Spleen (tissue), 11 donors: Measurements from ENCODE around the gene NTN1. TPM values are rescaled to one million over a fixed set of nuclear protein-coding genes. Genes with fewer than 3 reads are reported as not detected.
"Not testable (repeated sequence)": the region's sequence is repeated elsewhere in the genome, so short reads cannot be mapped to it uniquely, and the experiment has no call there.

Source experiments
- DNase-seq: peaks from one replicate; pipeline ENCODE4 v3.0.0-alpha.2; 2020
- H3K27ac ChIP-seq, 8 donors: fragments of 200-600 bp; sonication (generic) in 7 of 8; 1 replicate in 4 of 8; 2 replicates in 4 of 8; pipeline versions ENCODE4 v1.5.0 to v1.8.0; 2016 to 2021; ENCODE audit warnings: inconsistent platforms in 4 of 8, mild to moderate bottlenecking in 4 of 8, moderate library complexity in 1 of 8
- H3K27me3 ChIP-seq, 7 donors: fragments of 200-600 bp; sonication (generic) in 6 of 7; replicated peaks in 1 of 7; 1 replicate in 4 of 7; 2 replicates in 3 of 7; pipeline versions ENCODE4 v1.5.0 to v1.8.0; 2016 to 2021; ENCODE audit warnings: inconsistent platforms in 3 of 7, mild to moderate bottlenecking in 1 of 7
- H3K36me3 ChIP-seq, 6 donors: fragments of 200-600 bp; sonication (generic) in 5 of 6; 1 replicate in 4 of 6; 2 replicates in 2 of 6; pipeline versions ENCODE4 v1.5.0 to v1.8.0; 2016 to 2021; ENCODE audit warnings: inconsistent platforms in 2 of 6
- H3K4me1 ChIP-seq, 6 donors: fragments of 200-600 bp; sonication (generic) in 5 of 6; 1 replicate in 3 of 6; 2 replicates in 3 of 6; pipeline versions ENCODE4 v1.5.0 to v1.8.0; 2016 to 2021; ENCODE audit warnings: inconsistent platforms in 3 of 6
- H3K4me3 ChIP-seq, 8 donors: fragments of 200-600 bp; sonication (generic) in 7 of 8; 1 replicate in 4 of 8; 2 replicates in 4 of 8; pipeline versions ENCODE4 v1.5.0 to v1.8.0; 2016 to 2021; ENCODE audit warnings: inconsistent platforms in 4 of 8, mild to moderate bottlenecking in 4 of 8, moderate library complexity in 2 of 8
- H3K9me3 ChIP-seq, 8 donors: fragments of 200-600 bp; sonication (generic) in 7 of 8; 1 replicate in 4 of 8; 2 replicates in 4 of 8; pipeline versions ENCODE4 v1.5.0 to v1.8.0; 2016 to 2021; ENCODE audit warnings: inconsistent platforms in 4 of 8
- CTCF ChIP-seq, 11 experiments: fragments of 200-600 bp in 7 of 11; fragments of 450-650 bp in 4 of 11; sonication (generic) in 4 of 11; IDR thresholded peaks in 8 of 11; conservative IDR thresholded peaks in 3 of 11; 1 replicate in 7 of 11; 2 replicates in 4 of 11; pipeline versions ENCODE4 v1.4.0 to v1.8.0; 2016 to 2021; ENCODE audit warnings: antibody characterized with exemption in 11 of 11, inconsistent platforms in 4 of 11, mild to moderate bottlenecking in 1 of 11
- POLR2A ChIP-seq, 3 donors: fragments of 450-650 bp; IDR thresholded peaks; one replicate each; pipeline ENCODE4 v1.5.1; 2017; ENCODE audit warnings: antibody characterized with exemption in 3 of 3, mild to moderate bottlenecking in 1 of 3
- POLR2AphosphoS5 ChIP-seq, 3 donors: sonication (generic); formaldehyde crosslinking; IDR thresholded peaks; one replicate each; pipeline ENCODE4 v1.5.1; 2017; ENCODE audit warnings: antibody characterized with exemption in 3 of 3
- WGBS, 5 donors: extraction: QIAGEN DNeasy Blood & Tissue Kit in 3 of 5; methylation state at CpG; one replicate each; pipeline versions ENCODE4 v1.1.5 to v1.1.7; 2013 to 2018; 5-methylcytosine and 5-hydroxymethylcytosine counted together
- intact Hi-C: fragments of 100-400 bp; cut with DNase I; formaldehyde crosslinking; loops from one replicate; pipeline ENCODE4 v1.15.0; 2023; ENCODE audit warnings: low total_unique reads
- polyA plus RNA-seq, 3 donors: library from polyadenylated mRNA; stranded (reverse); fragments of 200-250 nt; gene quantifications; one replicate each; pipeline ENCODE4 v1.2.1, GENCODE V29; 2013
- total RNA-seq, 7 donors: library from RNA; depleted of rRNA in 3 of 7; stranded (reverse); fragments of >200 nt in 3 of 7; fragmentation: NEBNext Ultra II Directional in 4 of 7; extraction: Animal tissue kit (Norgen Biotek cat#: 25700) in 4 of 7; gene quantifications; one replicate each; pipeline versions ENCODE4 v1.1.0 to v1.2.1, GENCODE V29; 2016 to 2021
- donor health status: healthy with polysubstance abuse.
- donor health status: DM: no; HTN: no; CAD: no; lungs with moderate emphysema.
- donor health status: DM: no; HTN: no; CAD: no.
- donor health status: Bipolar disorder and iron deficiency.
- donor health status: healthy.
- donor health status: DM: no; HTN: no; CAD: no.
- donor health status: DM: yes; HTN: yes; CAD: no.

Gene NTN1
- total and polyA plus RNA-seq, 10 donors = 0.07 to 0.43 (median 0.23) TPM; not detected in 2

- Histone ChIP-seq H3K27me3 (no peaks in the 10 kb centered on the region), H3K4me3 (no peak overlapping the region), H3K9me3 (no peaks in the 10 kb centered on the region), H3K36me3 (peaks cover 0 to under 1% (median 0%) of the 10 kb centered on the region in 6 donors), H3K27ac (no peak overlapping the region), H3K4me1 (peaks cover 0 to 23% (median 7%) of the 10 kb centered on the region in 6 donors)
- intact Hi-C loops = no loop called here
- no peak for DNase-seq
- TF ChIP-seq CTCF (IDR thresholded peaks at IDR 0.05 in 8 of 11, conservative IDR thresholded peaks at IDR 0.05 in 3 of 11) = no peak
- TF ChIP-seq POLR2AphosphoS5 (IDR thresholded peaks at IDR 0.05) = no peak
- no peak for TF ChIP-seq POLR2A (IDR thresholded peaks at IDR 0.05)
- 64 to 94% (median 84%) methylated on average over 6 of the region's 6 CpGs for WGBS, 5 donors
These were observed 234.5 kb downstream of the NTN1 start for GRCh38 chr17:9255833-9256232.

GRCh38 chr17:9256361-9256750 is 235.0 kb downstream of the NTN1 start:
- TF ChIP-seq POLR2A (IDR thresholded peaks at IDR 0.05) (no peak), CTCF (IDR thresholded peaks at IDR 0.05 in 8 of 11, conservative IDR thresholded peaks at IDR 0.05 in 3 of 11) (no peak), POLR2AphosphoS5 (IDR thresholded peaks at IDR 0.05) (no peak)
- Histone ChIP-seq H3K9me3 (no peaks in the 10 kb centered on the region), H3K36me3 (no peaks in the 10 kb centered on the region), H3K4me1 (peaks cover 0 to 23% (median 7%) of the 10 kb centered on the region in 6 donors), H3K27ac (no peak overlapping the region), H3K27me3 (no peaks in the 10 kb centered on the region), H3K4me3 (no peak overlapping the region)
- no peak for DNase-seq
- 69 to 79% (median 75%) methylated on average over 6 of the region's 6 CpGs for WGBS, 5 donors
- intact Hi-C loops = no loop called here

- intact Hi-C loops = no loop called here
- Histone ChIP-seq H3K9me3 (no peaks in the 10 kb centered on the region), H3K4me1 (peaks cover 0 to 23% (median 7%) of the 10 kb centered on the region in 6 donors), H3K36me3 (no peaks in the 10 kb centered on the region), H3K27ac (no peak overlapping the region), H3K27me3 (no peaks in the 10 kb centered on the region), H3K4me3 (no peak overlapping the region)
- no peak for DNase-seq
- 44 to 62% (median 47%) methylated on average over 19 of the region's 19 CpGs for WGBS, 5 donors
- no peak for TF ChIP-seq POLR2A (IDR thresholded peaks at IDR 0.05)
- no peak for TF ChIP-seq POLR2AphosphoS5 (IDR thresholded peaks at IDR 0.05)
- TF ChIP-seq CTCF (IDR thresholded peaks at IDR 0.05 in 8 of 11, conservative IDR thresholded peaks at IDR 0.05 in 3 of 11) = peak in 1 of 11 experiments; percentile 14
These were observed 235.7 kb downstream of the NTN1 start for GRCh38 chr17:9256751-9257629.

- 90 to 97% (median 93%) methylated on average over 9 of the region's 9 CpGs for WGBS, 5 donors
- intact Hi-C loops = not testable (repeated sequence)
These were observed 236.3 kb downstream of the NTN1 start for GRCh38 chr17:9257630-9257965.

More at GRCh38 chr17:9257630-9257965, 236.3 kb downstream of the NTN1 start:
- H3K9me3 ChIP-seq, DNase-seq, H3K27ac ChIP-seq, H3K4me3 ChIP-seq, H3K36me3 ChIP-seq, H3K27me3 ChIP-seq: not testable (repeated sequence)
- H3K4me1 ChIP-seq = peaks cover 0 to 23% (median 7%) of the 10 kb centered on the region in 6 donors
